HG03520 (cell line): ENCODE data around the gene MACROD2.
"Not testable (repeated sequence)": the region's sequence is repeated elsewhere in the genome, so short reads cannot be mapped to it uniquely, and the experiment has no call there.

Source experiments
- ATAC-seq: cut with Tn5 transposase; IDR thresholded peaks from one replicate; pipeline ENCODE4 v1.9.1; 2021; ENCODE audit warnings: mild to moderate bottlenecking, moderate library complexity; ENCODE audit not compliant: unreplicated experiment

MACROD2 gene

DNA sequence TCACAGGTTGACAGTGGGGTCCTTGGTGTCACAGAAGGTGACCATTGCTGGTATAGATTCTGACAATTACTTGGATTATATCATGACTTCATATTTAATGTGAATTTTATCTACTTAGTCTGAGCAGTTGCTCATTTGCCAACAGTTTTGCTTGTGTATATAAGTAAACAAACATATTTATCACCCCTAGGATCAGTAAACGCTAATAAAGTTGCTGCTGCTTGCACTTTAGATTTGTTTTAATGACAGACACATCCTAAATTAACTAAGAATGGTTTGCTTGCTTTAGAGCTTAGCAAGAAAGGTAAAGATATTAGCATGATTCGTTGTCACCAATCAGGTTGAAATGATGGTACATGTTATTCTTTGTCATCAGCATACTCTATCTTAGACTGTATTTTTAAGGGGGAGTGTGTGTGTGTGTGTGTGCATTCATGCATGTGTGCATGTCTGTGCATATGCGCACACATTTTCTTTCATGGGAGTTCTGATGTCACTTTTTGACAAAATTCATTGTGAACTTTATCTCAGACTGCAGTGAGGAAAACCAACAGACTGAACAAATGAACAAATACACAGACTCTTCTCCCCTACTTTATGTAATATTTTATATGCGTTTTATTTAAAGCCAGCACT is 1124.7 kb downstream of the MACROD2 start:
- ATAC-seq = no peak

- ATAC-seq = no peak
Measured at GRCh38 chr20:15122613-15123012, 1127.3 kb downstream of the MACROD2 start.

GRCh38 chr20:15131176-15131575 is 1135.9 kb downstream of the MACROD2 start:
- no peak for ATAC-seq

DNA sequence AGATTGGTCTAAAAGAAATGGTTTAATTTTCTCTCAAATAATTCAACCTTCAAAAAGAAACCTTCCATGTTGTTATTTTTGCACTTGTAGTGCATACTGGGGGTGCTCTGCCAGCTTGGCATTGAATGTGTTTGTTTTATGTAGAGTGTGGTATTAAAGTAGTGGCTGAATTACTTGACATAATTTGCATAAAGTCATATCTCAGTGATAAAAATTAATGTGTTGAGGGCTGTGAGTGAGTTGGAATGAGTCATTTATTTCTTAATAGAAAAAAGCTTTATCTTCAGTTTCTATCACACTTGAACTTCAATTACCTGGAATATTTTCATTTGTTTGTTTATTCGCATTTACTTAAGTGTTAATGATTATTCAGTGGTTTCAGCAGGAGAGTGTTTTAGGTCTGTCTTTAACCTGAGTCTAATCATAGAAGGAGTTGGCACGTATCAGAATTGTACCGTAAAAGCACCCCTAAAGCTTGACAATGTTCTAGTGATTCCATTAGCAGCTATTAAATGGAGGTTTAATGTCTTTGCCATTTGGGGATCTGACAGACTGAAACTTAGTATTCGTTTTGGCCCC is 1143.3 kb downstream of the MACROD2 start:
- no peak for ATAC-seq

DNA sequence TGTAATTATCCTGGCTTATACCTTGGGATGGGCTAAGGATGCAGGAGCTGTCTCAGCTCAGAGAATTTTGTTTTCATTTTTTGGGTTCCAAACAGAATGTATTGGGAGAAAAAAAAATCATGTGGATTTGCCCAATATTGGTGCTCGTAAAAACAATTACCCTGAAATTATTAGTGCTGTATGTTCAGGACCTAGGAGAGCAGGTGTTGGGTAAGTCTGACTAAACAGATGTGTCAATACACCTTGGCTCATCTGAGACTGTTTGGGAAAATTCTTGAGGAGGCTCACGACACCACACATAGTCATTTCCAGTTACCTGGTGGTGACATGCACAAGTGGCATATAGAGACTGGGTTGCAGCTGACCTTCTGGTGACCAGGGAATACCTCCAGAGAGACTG is 1144.2 kb downstream of the MACROD2 start:
- ATAC-seq = no peak

- no peak for ATAC-seq
Measured at GRCh38 chr20:15140286-15140685, 1145.0 kb downstream of the MACROD2 start.

DNA sequence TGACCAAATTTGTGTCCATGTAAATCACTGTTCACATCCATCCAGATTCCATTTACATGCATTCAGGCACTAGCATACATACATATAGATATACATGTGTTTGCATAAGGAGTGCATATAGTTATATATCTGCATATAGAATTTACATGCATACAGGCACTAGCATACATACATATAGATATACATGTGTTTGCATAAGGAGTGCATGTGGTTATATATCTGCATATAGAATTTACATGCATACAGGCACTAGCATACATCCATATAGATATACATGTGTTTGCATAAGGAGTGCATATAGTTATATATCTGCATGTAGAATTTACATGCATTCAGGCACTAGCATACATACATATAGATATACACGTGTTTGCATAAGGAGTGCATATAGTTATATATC is 1145.6 kb downstream of the MACROD2 start:
- not testable (repeated sequence) for ATAC-seq

DNA sequence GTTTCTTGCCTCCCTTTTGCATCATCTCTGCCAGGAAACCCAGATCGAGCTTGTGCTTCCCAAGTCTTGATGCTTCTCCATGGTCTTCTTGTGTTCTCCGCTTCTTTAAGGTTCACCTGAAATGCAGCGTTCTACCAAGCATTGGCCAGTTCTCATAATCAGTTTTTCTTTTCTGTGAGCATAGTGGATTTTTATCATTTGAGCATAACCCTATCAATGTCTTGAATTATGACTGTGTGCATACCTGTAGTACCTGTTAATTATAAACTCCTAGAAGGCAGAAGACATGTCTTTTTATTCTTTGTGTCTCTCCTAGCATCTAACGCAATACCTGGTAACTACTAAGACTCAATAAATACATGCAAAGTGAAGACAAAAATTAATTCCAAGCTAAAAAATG is 1146.5 kb downstream of the MACROD2 start:
- no peak for ATAC-seq

GRCh38 chr20:15143478-15143877 is 1148.2 kb downstream of the MACROD2 start:
- no peak for ATAC-seq

GRCh38 chr20:15144916-15145315 is 1149.6 kb downstream of the MACROD2 start:
- no peak for ATAC-seq

DNA sequence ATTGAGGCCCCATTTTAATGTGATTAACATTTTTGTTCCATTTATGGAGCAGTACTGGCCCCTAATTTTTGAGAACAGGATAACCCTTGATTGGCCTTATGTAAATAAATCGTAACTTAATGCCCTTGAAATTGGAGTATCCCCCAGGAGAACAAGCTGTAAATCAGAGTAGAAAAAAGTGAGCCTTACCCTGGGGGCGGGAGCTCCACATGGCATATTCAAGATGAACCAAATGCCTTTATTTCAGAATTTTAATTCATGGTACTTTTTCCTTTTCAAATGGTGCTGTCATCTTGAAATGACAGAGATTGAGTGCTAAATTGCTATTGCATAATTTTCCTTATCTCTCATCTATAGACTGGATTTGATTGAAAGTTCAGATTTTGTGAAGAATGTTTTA is 1151.6 kb downstream of the MACROD2 start:
- ATAC-seq = no peak

DNA sequence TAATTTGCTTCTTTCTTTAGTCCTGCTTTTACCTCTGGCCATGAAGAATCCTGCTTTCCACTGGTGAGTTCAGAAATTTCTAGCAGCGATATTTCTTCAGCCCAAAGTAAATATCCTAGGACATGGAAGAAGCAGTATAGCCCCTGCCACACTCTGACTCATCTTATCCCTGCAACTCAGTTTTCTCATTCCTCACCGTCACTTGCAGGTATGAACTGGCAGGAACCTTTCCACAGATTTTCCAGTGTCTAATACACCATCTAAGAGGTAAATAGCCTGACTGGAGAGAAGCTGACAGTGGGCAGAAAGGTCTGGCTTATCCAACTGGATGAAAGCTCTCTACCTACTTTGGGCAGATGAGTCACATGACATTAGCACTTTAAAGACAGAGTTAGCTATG is 1158.8 kb downstream of the MACROD2 start:
- no peak for ATAC-seq

- ATAC-seq = no peak
Measured at GRCh38 chr20:15155848-15156401, 1160.6 kb downstream of the MACROD2 start.

GRCh38 chr20:15158533-15158932 is 1163.2 kb downstream of the MACROD2 start:
- ATAC-seq = no peak

DNA sequence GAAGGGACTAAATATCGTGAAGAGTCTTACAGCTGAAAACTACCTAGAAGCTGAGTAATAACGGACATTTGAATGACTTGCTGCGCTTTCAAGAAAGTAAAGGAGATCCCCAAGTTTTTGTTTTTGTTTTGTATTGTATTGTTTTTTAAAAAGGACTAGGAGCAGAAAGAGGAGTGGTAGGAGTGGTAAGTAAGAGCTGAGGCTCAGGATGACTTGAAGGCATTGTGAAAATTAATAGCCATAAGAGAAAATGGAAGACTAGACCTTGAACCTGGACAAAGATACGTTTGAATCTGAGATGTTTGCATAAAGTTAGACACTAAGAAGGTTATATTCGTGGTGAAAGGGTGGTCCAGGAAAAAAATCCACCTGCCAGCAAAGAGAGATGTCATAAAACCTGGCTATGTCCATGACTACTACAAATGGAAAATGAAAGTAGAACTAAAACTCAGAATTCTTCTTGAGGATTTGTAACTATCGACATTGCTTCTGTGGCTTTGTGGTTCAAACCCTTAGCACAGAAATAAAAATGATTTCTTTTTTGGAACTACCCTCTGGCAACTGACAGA is 1166.8 kb downstream of the MACROD2 start:
- ATAC-seq = peak; percentile 69

- no peak for ATAC-seq
Measured at GRCh38 chr20:15163632-15164031, 1168.3 kb downstream of the MACROD2 start.

DNA sequence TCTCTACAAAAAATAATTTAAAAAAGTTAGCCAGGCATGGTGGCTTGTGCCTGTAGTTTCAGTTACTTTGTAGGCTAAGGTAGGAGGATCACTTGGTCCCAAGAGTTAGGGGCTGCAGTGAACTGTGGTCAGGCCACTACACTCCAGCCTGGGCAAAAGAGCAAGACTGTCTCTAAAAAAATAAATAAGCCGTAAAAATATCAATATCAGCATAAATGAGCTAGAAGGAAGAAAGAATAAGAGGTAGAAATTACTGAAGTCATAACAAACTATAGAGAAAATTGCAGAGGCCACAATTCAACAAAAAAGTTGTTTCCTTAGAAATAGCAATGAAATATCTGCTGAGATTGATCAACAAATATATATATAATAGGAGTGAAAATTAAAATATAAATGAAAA is 1169.4 kb downstream of the MACROD2 start:
- ATAC-seq = no peak

DNA sequence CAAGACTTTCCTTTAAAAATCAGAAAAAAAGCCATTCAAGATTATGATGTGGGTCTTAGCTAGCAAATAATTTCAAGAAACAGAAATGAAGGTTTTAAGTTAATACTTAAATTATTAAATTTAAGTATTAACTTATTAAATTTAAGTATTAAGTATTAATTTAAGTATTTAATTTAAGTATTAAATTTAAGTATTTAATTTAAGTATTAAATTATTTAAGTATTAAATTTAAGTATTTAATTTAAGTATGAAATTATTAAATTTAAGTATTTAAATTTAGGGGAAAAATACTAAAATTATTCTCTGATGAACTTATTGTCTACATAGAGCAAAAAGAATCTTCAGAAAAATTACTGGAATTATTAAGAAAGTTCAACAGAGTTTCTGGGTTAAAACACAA is 1171.4 kb downstream of the MACROD2 start:
- ATAC-seq = no peak

DNA sequence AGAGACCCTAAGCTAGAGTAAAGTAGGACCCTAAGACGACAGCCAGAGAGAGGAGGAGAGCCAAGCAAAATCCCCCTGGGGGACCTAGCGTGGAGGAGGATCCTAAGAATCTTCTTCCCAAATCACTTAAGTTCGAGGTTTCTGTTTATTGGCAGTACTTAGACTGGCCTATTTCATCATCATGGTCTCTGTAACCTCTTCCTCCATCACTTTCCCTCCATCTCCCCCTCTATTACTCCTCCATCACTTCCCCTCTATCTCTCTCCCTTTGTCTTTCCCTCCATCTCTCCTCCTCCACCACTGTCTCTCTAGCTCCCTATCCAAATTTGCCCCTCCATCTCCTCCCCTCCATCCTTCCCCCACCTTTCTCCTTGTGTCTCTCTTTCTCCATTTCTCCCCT is 1175.7 kb downstream of the MACROD2 start:
- no peak for ATAC-seq

- ATAC-seq = no peak
Measured at GRCh38 chr20:15176929-15177328, 1181.6 kb downstream of the MACROD2 start.

DNA sequence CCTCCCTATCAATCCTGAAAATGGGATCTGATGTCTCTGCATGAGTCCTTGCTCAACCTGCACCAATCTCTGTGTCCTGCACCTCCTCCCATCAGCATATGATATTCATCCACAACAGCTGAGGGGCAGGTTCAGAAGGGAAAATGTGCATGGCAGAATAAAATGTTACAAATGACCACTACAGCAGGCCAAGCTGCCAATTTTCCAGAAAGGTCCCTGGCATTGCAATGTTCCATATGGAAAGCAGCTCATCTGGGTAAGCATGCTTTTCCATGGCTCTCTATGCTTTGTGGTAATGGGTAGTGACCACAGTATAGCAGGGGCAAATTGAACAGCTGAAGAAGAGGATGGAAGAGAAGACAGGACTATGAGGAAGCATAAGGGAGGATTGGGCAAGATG is 1183.3 kb downstream of the MACROD2 start:
- ATAC-seq = no peak

GRCh38 chr20:15179381-15179780 is 1184.1 kb downstream of the MACROD2 start:
- ATAC-seq = no peak
